ENCODE data around the gene APOO. TPM values are rescaled to one million over a fixed set of nuclear protein-coding genes. Genes with fewer than 3 reads are reported as not detected.

Gene APOO
- total RNA-seq, 1 donor from 2014 or later = 16.6 TPM

GRCh38 chrX:23789386-23790154 is 118.2 kb downstream of the APOO start:
- CTCF ChIA-PET = no interaction called here
- H3K9me3 Mint-ChIP-seq = no peaks in the 10 kb centered on the region
- no peak for DNase-seq
- H3K27ac Mint-ChIP-seq = no peak overlapping the region
- H3K4me3 Mint-ChIP-seq = no peak overlapping the region
- H3K36me3 Mint-ChIP-seq (ENCODE audit: low read depth) = peaks cover 21% of the 10 kb centered on the region
- peaks cover 13% of the 10 kb centered on the region for H3K4me1 Mint-ChIP-seq
- TF ChIP-seq, protein P1, sequence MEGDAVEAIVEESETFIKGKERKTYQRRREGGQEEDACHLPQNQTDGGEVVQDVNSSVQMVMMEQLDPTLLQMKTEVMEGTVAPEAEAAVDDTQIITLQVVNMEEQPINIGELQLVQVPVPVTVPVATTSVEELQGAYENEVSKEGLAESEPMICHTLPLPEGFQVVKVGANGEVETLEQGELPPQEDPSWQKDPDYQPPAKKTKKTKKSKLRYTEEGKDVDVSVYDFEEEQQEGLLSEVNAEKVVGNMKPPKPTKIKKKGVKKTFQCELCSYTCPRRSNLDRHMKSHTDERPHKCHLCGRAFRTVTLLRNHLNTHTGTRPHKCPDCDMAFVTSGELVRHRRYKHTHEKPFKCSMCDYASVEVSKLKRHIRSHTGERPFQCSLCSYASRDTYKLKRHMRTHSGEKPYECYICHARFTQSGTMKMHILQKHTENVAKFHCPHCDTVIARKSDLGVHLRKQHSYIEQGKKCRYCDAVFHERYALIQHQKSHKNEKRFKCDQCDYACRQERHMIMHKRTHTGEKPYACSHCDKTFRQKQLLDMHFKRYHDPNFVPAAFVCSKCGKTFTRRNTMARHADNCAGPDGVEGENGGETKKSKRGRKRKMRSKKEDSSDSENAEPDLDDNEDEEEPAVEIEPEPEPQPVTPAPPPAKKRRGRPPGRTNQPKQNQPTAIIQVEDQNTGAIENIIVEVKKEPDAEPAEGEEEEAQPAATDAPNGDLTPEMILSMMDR (IDR thresholded peaks at IDR 0.05) = no peak
- POLR2A ChIA-PET = no interaction called here
- ATAC-seq (ENCODE audit: low read depth) = no peak
- no peaks in the 10 kb centered on the region for H3K27me3 Mint-ChIP-seq
- intact Hi-C loops (cut with micrococcal nuclease) = no loop called here

DNA sequence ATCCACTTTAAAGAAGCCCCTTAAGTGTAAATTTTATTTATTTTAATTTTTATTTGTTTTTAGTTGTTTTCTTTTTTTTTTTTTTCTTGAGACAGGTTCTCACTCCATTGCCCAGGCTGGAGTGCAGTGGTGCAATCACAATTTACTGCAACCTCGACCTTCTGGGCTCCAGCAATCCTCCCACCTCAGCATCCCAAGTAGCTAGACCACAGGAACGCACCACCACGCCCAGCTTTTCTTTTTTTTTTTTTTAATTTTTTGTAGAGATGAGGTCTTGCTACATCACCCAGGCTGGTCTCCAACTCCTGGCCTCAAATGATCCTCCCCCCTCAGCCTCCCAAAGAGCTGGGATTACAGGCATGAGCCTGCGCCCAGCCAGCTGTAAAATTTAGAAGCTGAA is 118.8 kb downstream of the APOO start:
- ATAC-seq (ENCODE audit: low read depth) (no peak), DNase-seq (no peak)
- Mint-ChIP-seq H3K27me3 (no peaks in the 10 kb centered on the region), H3K4me1 (peaks cover 19% of the 10 kb centered on the region), H3K9me3 (no peaks in the 10 kb centered on the region), H3K4me3 (no peak overlapping the region), H3K27ac (no peak overlapping the region), H3K36me3 (ENCODE audit: low read depth) (peaks cover 27% of the 10 kb centered on the region)
- POLR2A ChIA-PET = interaction anchor here (1.3 kb wide), 1 partner anchor 13 kb away, joined by 4 read pairs; no protein-coding TSS in a partner anchor
- intact Hi-C loops (cut with micrococcal nuclease) = no loop called here
- TF ChIP-seq, protein P1 (IDR thresholded peaks at IDR 0.05) = no peak
- CTCF ChIA-PET = no interaction called here

DNA sequence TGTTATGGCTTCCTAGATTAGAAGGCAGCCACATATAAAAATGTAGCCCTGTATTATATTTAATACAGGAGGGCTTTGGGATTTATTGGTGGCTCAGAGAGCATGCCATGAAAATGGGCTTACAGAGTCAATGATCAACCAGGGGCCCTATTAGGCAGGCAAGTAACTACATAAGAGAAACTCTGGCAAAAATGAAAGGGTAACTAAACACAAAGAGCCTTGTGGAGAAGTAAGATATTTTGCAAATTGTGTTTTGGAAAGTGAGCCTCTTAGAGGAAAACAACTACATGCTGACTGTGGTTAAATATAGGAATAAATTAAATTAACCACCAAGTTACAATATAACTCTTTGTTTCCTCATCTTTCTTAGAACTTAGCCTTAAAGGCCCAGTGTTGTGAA is 119.2 kb downstream of the APOO start:
- Mint-ChIP-seq H3K4me3 (no peak overlapping the region), H3K9me3 (no peaks in the 10 kb centered on the region), H3K4me1 (peaks cover 21% of the 10 kb centered on the region), H3K36me3 (ENCODE audit: low read depth) (peaks cover 32% of the 10 kb centered on the region), H3K27me3 (no peaks in the 10 kb centered on the region), H3K27ac (no peak overlapping the region)
- TF ChIP-seq, protein P1 (IDR thresholded peaks at IDR 0.05) = no peak
- intact Hi-C loops (cut with micrococcal nuclease) = no loop called here
- ChIA-PET CTCF (no interaction called here), POLR2A (interaction anchor here (1.3 kb wide), 1 partner anchor 14 kb away, joined by 4 read pairs; no protein-coding TSS in a partner anchor)
- DNase-seq = no peak
- ATAC-seq (ENCODE audit: low read depth) = no peak

- intact Hi-C loops (cut with micrococcal nuclease) = no loop called here
- Mint-ChIP-seq H3K4me3 (no peak overlapping the region), H3K4me1 (peaks cover 22% of the 10 kb centered on the region), H3K9me3 (no peaks in the 10 kb centered on the region), H3K27me3 (no peaks in the 10 kb centered on the region), H3K27ac (no peak overlapping the region), H3K36me3 (ENCODE audit: low read depth) (peaks cover 34% of the 10 kb centered on the region)
- TF ChIP-seq, protein P1 (IDR thresholded peaks at IDR 0.05) = no peak
- no peak for DNase-seq
- ATAC-seq (ENCODE audit: low read depth) = no peak
- CTCF ChIA-PET = no interaction called here
- POLR2A ChIA-PET = interaction anchor here (1.3 kb wide), 1 partner anchor 14 kb away, joined by 4 read pairs; no protein-coding TSS in a partner anchor
These were observed 120.0 kb downstream of the APOO start for GRCh38 chrX:23787745-23788118.

- CTCF ChIA-PET = no interaction called here
- H3K27me3 Mint-ChIP-seq = no peaks in the 10 kb centered on the region
These were observed 121.4 kb downstream of the APOO start for GRCh38 chrX:23786268-23786815.

More at GRCh38 chrX:23786268-23786815, 121.4 kb downstream of the APOO start:
- POLR2A ChIA-PET = no interaction called here
- DNase-seq = no peak
- no peak for ATAC-seq (ENCODE audit: low read depth)
- H3K36me3 Mint-ChIP-seq (ENCODE audit: low read depth) = peaks cover 34% of the 10 kb centered on the region
- H3K27ac Mint-ChIP-seq = no peak overlapping the region
- H3K4me1 Mint-ChIP-seq = peaks cover 35% of the 10 kb centered on the region
- intact Hi-C loops (cut with micrococcal nuclease) = no loop called here
- H3K9me3 Mint-ChIP-seq = no peaks in the 10 kb centered on the region
- H3K4me3 Mint-ChIP-seq = no peak overlapping the region
- TF ChIP-seq, protein P1 (IDR thresholded peaks at IDR 0.05) = no peak

All from activated B cell treated with CpG ODN at 0.5 μM for 24 hours (primary cell).